Measurements from ENCODE around the gene LYST. TPM values are rescaled to one million over a fixed set of nuclear protein-coding genes. Genes with fewer than 3 reads are reported as not detected.
"Not testable (repeated sequence)": the region's sequence is repeated elsewhere in the genome, so short reads cannot be mapped to it uniquely, and the experiment has no call there.

Gene LYST
- total RNA-seq, 1 donor from 2014 or later = 17.4 TPM

- no peak for DNase-seq
These were observed 238.2 kb downstream of the LYST start for GRCh38 chr1:235628316-235629005.

DNA sequence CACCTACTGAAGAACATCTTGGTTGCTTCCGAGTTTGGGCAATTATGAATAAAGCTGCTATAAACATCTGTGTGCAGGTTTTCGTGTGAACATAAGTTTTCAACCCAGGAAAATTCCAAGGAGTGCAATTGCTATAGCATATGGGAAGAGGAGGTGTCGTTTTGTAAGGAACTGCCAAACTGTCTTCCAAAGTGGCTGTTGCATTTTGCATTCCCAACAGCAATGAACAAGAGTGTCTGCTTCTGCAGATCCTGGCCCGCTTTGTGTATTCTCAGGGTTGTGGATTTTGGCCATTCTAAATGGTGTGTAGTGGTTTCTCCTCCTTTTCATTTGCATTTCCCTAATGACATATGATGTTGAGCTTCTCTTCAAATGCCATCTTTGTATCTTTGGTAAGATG, 240.9 kb downstream of the LYST start:
- no peak for DNase-seq

GRCh38 chr1:235625340-235625739, 241.4 kb downstream of the LYST start:
- no peak for DNase-seq

DNA sequence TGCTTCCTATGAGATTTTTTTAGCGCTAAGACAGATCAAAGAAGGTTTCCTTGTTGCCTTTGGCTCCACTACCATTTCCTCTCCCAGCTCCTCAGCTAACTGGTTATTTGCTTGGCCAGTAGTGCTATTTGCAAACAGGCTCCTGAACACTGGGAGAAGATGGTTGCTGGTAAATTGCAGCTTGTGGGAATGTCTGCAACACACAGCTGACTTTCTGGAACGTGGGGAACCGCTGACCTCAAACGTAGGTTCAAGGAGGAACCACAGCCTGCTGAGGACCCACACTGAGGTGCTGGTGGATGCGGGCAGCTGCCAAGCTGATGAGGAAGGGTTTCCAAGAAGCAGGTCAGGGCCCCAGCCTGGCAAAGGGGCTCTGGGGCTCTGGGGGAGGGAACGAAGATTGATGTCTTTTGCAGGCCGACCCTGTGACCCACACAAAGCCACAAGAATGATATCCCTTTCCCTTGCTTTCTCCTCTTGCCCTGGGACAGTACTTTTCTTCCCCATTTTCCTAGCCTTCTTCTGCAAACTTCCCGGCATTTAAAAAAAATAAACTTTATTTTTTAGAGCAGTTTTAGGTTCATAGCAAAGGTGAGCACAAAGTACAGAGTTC, 241.9 kb downstream of the LYST start:
- DNase-seq = peak; percentile 77

DNA sequence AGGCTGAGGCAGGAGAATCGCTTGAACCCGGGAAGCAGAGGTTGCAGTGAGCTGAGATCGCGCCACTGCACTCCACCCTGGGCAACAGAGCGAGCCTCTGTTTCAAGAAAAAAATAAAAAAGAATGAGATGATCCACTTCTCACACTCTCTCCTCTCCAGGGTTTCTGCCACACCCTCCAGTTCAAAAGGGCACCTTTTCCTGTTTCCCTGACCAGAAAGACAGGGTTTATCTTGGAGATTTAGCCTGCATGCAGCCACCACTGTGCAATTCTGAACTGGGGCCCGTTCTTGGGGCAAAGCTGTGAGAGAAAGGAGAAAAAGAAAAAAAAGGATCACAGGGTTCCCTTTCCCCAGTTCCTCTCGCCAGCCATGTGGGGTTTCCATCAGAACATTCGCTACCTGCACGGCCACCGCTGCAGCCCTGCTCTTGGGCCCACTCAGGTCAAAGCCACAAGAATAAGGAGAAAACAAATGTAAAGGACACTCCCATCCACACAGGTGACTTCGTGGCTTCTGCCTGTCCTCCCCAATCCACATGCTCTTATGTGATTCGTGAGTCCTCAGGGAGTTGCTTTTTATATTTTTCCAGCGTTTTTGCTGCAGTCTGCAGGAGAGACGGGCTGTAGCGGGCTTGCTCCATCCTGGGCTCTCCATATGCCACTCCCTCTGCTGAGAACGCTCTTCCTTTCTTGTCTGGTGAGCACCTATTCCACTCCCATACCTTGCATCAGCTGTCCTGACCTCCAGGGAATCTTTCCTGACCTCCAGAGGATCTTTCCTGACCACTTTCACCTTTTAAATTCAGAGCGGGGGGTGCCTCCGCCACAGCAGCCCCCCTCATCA, 243.5 kb downstream of the LYST start:
- no peak for DNase-seq

DNA sequence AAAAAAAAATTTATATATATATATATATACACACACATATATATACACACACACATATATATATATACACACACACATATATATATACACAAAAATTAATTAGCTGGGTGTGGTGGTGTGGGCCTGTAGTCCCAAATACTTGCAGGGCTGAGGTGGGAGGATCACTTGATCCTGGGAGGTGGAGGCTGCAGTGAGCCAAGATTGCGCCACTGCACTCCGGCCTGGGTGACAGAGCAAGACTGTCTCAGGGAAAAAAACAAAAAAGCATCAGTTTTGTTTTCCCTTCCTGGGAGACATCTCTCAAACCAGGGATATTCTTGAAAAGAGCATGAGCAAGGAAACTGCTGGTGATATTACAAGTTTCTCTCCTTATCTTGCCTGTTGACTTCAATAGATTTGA, 247.6 kb downstream of the LYST start:
- DNase-seq = not testable (repeated sequence)

- no peak for DNase-seq
These were observed 248.9 kb downstream of the LYST start for GRCh38 chr1:235617808-235618207.

DNA sequence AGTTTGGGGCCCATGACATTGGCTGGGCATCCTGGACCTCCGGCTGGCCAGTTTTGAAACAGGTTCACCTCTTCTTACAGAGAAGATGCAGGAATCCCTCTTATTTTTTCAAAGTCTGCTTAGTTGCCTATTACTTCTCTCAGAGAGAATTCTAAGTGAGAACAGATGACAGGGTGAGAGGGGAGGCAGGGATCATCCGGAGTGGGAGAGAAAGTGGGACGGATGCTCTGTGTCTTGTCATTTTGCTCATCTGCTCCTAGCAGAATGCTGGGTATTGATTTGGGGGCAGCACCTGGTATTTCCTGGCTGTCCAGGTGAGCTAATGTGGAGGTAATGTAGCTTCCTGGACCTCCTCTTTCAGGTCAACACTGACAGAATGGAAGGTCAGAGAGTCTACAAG, 249.6 kb downstream of the LYST start:
- DNase-seq = no peak

DNA sequence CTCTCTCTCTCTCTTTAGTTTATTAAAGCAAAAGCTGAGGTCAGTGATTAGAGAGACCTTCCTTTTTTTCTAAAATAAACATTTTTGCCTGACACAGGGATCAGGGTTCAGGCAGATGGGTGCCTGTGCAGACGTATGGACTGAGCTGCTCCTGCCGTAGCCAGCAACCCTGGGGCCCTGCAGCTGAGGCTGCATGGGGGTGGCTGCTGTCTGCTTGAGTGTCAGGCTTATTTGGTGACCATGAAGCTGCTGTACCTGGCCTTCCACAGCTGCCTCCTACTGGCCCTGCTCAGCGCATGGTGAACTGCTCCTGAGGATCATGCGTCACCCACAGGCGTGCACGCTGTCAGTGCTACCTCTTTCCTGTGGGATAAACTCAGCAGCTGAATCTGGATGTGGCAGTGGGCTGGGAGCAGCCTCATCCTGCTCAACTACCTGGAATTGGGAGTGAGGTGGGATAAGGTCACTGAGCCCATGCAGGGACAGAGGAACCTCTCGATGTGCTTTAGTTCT, 252.2 kb downstream of the LYST start:
- DNase-seq = no peak

GRCh38 chr1:235613602-235614001, 253.1 kb downstream of the LYST start:
- no peak for DNase-seq

- DNase-seq = no peak
These were observed 253.9 kb downstream of the LYST start for GRCh38 chr1:235612761-235613160.

Other genes starting within 250 kb of the LYST start
- gene GNG4, start 217.1 kb downstream of the LYST start, total RNA-seq = 0.17 and 1.2 TPM in 2 replicates
- gene NID1, start 198.2 kb upstream of the LYST start, total RNA-seq = 196 and 425 TPM in 2 replicates

All from dermis blood vessel endothelial cell (primary cell).